ENCODE measurements around the gene SLC2A3.
"Not testable (repeated sequence)": the region's sequence is repeated elsewhere in the genome, so short reads cannot be mapped to it uniquely, and the experiment has no call there.

The SLC2A3 gene

DNA sequence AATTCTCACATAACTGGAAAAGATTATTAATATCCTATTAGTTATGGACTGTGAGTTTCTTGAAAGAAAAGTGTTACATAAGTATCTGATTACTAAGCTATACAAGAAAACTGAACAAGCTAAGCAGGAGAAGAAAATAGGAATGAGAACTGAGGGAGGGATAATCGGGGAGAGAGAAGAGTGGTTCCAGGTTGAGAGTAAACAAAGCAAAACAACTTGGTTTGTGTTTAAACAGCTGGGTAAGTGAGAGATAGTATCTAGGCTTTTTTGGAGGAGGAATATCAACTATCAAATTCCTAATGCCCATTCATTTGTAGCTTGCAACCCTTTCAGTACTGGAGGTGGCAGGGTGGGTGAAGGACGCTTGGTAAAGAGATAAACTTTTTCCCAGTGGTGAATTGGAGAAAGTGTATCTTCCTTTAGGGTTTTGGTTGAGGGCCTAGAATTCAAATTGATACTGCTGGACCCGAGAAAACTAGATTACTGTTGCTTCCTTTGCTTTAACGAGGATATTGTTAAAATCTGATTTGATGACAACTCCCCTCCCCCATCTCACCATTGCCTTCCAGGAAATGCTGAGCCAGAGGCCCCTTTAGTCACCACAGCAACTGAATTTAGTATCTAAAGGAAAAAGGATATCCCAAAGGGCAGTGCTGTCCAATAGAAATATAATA, 2.0 kb upstream of the SLC2A3 start:
- peak overlapping the region; percentile 56 for H3K4me3 Mint-ChIP-seq
- no peaks in the 10 kb centered on the region for H3K27me3 Mint-ChIP-seq
- H3K27ac Mint-ChIP-seq = peak overlapping the region; percentile 77
- no peaks in the 10 kb centered on the region for H3K36me3 Mint-ChIP-seq
- CTCF ChIA-PET = interaction anchor here (0.8 to 12.4 kb wide), 2 partner anchors 26 to 56 kb away, joined by 3 to 260 read pairs; no protein-coding TSS in a partner anchor
- DNase-seq = peak; percentile 42
- H3K9me3 Mint-ChIP-seq = no peaks in the 10 kb centered on the region
- peaks cover 13% of the 10 kb centered on the region for H3K4me1 Mint-ChIP-seq

DNA sequence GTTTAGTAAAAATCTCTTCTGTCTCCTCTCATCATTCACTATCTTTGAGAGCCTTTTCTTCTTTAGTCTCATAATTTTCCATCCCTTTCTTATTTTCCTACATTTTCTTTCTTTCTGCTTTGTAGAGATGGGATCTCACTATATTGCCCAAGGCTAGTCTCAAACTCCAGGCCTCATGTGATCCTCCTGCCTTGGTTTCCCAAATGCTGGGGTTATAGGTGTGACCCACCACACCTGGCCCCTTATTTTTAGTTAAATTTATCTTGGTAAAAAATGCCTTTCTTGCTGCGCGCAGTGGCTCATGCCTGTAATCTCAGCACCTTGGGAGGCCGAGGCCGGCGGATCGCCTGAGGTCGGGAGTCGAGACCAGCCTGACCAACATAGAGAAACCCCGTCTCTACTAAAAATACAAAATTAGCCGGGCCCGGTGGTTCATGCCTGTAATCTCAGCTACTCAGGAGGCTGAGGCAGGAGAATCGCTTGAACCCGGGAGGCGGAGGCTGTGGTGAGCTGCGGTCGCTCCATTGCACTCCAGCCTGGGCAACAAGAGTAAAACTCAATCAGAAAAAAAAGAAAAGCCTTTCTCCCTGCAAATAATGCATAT, 996 bp downstream of the SLC2A3 start:
- Mint-ChIP-seq H3K36me3 (peaks cover 17% of the 10 kb centered on the region), H3K4me1 (peaks cover 28% of the 10 kb centered on the region), H3K27ac (no peak overlapping the region), H3K9me3 (no peaks in the 10 kb centered on the region), H3K4me3 (no peak overlapping the region), H3K27me3 (no peaks in the 10 kb centered on the region)
- DNase-seq = peak; percentile 42
- CTCF ChIA-PET = interaction anchor here (0.7 to 12.4 kb wide), 6 partner anchors 29 to 143 kb away, joined by 3 to 260 read pairs (median 30); no protein-coding TSS in a partner anchor

DNA sequence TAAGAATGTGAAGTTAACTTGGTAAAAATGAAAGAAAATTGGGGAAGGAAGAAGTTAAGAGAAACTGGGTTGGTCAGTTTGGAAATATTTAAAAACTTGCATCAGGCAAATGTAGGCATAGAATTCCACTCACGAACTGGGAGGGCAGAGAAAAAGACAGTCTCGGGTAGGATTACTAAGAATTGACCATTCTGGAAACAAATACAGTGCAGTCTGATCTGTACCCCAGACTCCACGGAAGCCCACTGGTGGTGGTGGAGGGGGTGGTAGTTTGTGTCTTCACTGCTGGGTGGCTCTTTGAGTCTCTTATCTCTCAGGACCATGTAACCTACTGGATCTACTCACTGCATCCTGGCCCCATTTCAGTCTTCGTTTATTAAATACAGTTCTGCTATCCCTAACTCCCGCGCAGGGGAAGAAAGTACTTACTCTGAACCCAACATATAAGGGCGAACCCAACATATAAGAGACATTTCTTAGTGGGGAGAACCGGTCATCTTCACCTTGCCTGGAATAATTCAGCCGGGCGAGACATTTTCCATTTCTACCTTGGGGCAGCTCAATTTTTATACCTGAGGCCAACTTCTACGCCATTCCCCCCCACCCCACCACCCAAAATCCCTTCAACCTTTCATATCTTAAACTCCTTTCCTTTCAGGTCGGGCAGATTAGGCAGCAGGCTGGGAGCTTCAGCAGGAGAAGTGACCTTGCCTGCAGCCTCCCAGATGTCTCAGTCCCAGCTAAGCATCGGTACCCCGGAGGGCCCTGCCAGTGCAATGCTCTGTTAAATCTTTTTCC, 1.7 kb downstream of the SLC2A3 start:
- Mint-ChIP-seq H3K4me1 (peaks cover 29% of the 10 kb centered on the region), H3K4me3 (no peak overlapping the region), H3K9me3 (no peaks in the 10 kb centered on the region), H3K27me3 (no peaks in the 10 kb centered on the region), H3K27ac (no peak overlapping the region), H3K36me3 (peaks cover 23% of the 10 kb centered on the region)
- CTCF ChIA-PET = interaction anchor here (0.7 to 12.4 kb wide), 13 partner anchors 15 to 154 kb away, joined by 3 to 260 read pairs (median 5); no protein-coding TSS in a partner anchor
- DNase-seq = peak; percentile 34

DNA sequence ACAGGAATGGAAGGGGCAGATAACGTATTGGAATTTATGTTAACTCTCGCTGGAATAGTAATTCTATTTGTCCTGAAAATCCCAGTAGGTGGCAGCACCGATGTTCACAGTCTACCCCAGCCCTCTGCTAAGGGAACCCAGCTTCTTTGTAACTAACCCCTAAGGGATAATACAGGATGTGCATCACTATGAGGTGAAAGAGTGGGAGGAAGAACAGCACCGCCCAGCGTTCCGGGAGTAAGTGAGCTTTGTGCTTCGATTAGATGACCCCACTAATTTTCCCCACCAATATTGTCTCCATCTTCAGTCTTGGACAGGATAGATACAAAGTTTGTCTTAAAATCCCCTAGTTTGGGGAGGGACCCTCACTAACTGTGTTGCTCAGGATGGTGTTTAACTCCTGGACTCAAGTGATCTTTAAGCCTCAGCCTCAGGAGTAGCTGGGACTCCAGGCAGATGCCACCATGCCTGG, 2.7 kb downstream of the SLC2A3 start:
- Mint-ChIP-seq H3K4me1 (peaks cover 37% of the 10 kb centered on the region), H3K27ac (no peak overlapping the region), H3K4me3 (no peak overlapping the region), H3K36me3 (peaks cover 33% of the 10 kb centered on the region), H3K27me3 (no peaks in the 10 kb centered on the region), H3K9me3 (no peaks in the 10 kb centered on the region)
- peak; percentile 84 for DNase-seq
- CTCF ChIA-PET = interaction anchor here (0.6 to 12.4 kb wide), 17 partner anchors 14 to 155 kb away, joined by 3 to 260 read pairs (median 4); no protein-coding TSS in a partner anchor

DNA sequence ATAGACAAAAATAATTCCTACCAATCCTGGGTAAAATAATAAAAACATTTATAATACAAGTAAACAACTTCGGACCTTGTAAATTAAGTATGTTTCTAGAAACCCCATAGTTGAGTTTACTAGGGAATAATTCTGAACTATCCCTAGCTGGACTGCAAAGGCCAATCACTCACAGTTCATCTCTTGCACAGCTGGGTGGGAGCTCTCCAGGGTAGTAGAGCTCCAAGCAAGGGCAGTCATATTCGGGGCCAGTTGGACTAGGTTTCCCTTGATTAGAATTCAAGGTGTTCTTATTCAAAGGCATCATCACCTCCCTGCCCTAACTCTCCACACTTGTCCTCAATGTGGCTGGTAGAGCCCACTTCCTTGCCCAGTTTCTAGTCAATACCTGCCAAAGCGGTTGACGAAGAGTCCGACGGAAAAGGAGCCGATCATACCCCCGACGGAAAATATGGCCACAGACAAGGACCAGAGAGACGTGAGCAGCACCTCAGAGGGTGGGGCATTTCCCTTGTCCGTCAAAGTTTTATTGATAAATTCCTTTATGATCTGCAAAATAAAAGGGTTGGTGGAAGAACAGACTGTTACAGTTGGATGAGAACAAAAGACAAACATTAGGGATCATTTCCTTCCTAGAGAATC, 3.3 kb downstream of the SLC2A3 start:
- H3K36me3 Mint-ChIP-seq = peaks cover 37% of the 10 kb centered on the region
- not testable (repeated sequence) for H3K27me3 Mint-ChIP-seq, DNase-seq, H3K27ac Mint-ChIP-seq, H3K9me3 Mint-ChIP-seq, H3K4me3 Mint-ChIP-seq
- peaks cover 35% of the 10 kb centered on the region for H3K4me1 Mint-ChIP-seq
- CTCF ChIA-PET = interaction anchor here (0.6 to 12.4 kb wide), 14 partner anchors 14 to 155 kb away, joined by 3 to 260 read pairs (median 4); no protein-coding TSS in a partner anchor

DNA sequence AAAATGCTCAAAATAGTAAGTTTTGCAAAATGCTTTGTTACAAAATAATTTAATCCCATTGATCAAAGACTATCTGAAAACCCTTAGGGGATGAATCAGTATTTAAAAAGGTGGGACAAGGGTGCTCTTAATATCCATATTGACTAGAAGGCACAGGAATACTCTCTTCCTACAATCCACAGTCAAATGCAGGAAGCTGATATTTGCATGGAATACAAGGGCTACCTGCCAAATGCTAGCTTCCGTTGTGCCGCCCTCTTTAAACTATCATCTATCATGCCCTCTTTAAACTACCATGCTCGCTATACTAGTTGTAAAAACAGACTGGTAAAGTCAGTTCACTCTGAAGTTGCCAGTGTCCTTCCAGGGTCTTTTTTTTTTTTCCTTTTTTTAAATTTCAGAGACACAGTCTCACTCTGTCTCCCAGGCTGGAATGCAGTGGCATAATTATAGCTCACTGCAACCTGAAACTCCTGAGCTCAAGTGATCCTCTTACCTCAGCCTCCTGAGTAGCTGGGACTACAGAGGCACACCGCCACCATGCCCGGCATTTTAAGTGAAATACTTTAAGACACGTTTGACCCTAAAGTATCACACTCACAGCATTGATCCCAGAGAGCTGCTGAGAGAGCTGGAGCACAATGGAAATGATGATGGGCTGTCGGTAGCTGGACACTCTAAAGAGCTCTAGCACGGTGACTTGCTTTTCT, 6.7 kb downstream of the SLC2A3 start:
- H3K27me3 Mint-ChIP-seq = no peaks in the 10 kb centered on the region
- CTCF ChIA-PET = interaction anchor here (12.4 kb wide), 1 partner anchor 35 kb away, joined by 260 read pairs; no protein-coding TSS in a partner anchor
- H3K36me3 Mint-ChIP-seq = peaks cover 61% of the 10 kb centered on the region
- H3K4me3 Mint-ChIP-seq = peak overlapping the region; percentile 18
- H3K9me3 Mint-ChIP-seq = no peaks in the 10 kb centered on the region
- no peak for DNase-seq
- H3K27ac Mint-ChIP-seq = no peak overlapping the region
- H3K4me1 Mint-ChIP-seq = peaks cover 55% of the 10 kb centered on the region

DNA sequence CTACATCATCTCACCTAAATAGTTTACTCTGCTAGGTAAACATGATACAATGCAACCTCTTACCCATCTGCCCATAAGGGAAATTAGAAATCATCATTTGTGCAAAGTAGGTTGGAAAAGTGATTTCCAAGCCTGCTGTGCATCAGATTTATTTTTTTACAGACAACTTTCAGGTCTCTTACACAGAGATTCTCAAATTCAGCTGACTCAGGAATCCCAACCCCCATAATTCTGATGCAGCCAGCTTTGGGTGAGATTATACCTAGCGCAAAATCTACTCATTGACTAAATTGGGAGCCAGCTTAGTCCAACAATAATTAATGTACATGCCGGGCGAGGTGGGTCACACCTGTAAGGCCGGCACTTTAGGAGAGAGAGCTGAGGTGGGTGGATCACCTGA, 8.5 kb downstream of the SLC2A3 start:
- Mint-ChIP-seq H3K4me1 (peaks cover 60% of the 10 kb centered on the region), H3K27ac (no peak overlapping the region), H3K4me3 (no peak overlapping the region), H3K27me3 (no peaks in the 10 kb centered on the region), H3K36me3 (peaks cover 71% of the 10 kb centered on the region), H3K9me3 (no peaks in the 10 kb centered on the region)
- DNase-seq = no peak
- CTCF ChIA-PET = no interaction called here

DNA sequence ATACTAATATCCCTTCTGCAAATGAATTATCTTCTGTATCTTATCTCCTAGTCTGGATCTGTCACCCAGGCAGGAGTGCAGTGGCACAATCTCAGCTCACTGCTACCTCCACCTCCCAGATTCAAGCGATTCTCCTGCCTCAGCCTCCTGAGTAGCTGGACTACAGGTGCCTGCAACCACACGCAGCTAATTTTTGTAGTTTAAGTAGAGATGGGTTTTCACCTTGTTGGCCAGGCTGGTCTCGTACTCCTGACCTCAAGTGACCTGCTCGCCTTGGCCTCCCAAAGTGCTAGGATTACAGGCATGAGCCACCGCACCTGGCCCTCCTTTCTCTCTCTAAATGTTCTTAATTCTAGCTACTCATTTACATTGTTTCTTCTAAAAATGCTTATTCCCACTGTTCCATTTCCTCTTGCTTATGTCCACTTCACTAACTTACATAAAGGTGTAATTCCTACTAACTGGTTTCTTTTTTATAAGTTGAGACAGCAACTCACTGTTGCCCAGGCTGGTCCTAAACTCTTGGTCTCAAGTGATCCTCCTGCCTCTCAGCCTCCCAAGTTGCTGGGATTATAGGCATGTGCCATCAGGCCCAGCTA, 9.8 kb downstream of the SLC2A3 start:
- CTCF ChIA-PET, H3K27ac Mint-ChIP-seq, H3K27me3 Mint-ChIP-seq, DNase-seq, H3K9me3 Mint-ChIP-seq: not testable (repeated sequence)
- Mint-ChIP-seq H3K4me1 (peaks cover 61% of the 10 kb centered on the region), H3K4me3 (peak overlapping the region; percentile 7), H3K36me3 (peaks cover 76% of the 10 kb centered on the region)

DNA sequence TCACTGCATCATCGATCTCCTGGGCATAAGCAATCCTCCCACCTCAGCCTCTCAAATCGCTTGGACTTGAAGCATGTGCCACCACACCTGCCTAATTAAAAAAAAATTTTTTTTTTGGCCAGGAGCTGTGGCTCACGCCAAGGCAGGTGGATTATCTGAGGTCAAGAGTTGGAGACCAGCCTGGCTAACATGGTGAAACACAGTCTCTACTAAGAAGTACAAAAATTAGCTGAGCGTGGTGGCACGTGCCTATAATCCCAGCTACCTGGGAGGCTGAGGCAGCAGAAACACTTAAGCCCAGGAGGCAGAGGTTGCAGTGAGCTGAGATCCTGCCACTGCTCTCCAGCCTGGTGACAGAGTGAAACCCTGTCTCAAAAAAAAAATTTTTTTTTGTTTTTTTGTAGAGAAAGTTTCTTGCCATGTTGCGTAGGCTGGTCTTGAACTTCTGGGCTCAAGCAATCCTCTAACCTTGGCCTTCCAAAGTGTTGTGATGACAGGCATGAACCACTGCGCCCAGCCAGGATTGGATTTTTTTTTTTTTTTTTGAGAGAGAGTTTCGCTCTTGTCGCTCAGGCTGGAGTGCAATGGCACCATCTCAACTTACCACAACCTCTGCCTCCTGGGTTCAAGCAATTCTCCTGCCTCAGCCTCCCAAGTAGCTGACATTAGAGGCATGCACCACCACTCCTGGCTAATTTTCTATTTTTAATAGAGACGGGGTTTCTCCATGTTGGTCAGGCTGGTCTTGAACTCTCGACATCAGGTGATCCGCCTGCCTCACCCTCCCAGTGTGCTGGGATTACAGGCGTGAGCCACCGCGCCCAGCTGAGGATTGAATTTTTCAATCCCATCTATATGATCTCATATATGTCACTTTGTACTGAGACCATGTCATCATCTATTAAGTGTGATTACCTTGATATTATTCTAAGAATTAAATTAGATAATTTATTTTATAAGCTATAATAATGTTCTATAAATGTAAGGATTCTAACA, 12.4 kb downstream of the SLC2A3 start:
- CTCF ChIA-PET = interaction anchor here (0.6 to 1.5 kb wide), 4 partner anchors 12 to 71 kb away, joined by 3 to 5 read pairs (median 4); no protein-coding TSS in a partner anchor
- Mint-ChIP-seq H3K27ac (no peak overlapping the region), H3K4me1 (peaks cover 59% of the 10 kb centered on the region), H3K27me3 (no peaks in the 10 kb centered on the region), H3K9me3 (no peaks in the 10 kb centered on the region), H3K4me3 (no peak overlapping the region), H3K36me3 (peaks cover 75% of the 10 kb centered on the region)
- no peak for DNase-seq

DNA sequence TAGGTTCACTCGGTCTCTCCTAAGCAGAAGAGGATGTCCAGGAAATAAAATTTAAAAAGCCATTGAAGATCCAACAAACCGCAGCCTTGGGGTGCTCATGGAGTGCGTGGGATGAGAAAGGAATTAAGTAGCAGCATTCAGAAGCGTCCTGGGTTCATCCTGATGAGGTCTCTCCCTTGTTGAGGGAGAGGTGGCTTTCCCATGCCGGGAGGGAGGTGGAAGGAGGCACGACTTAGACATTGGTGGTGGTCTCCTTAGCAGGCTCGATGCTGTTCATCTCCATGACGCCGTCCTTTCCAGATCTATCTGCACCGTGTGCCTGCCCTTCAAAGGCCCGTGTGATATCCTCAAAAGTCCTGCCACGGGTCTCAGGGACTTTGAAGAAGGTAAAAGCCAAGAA, 14.8 kb downstream of the SLC2A3 start:
- not testable (repeated sequence) for H3K27ac Mint-ChIP-seq, H3K4me3 Mint-ChIP-seq
- H3K4me1 Mint-ChIP-seq = peaks cover 53% of the 10 kb centered on the region

DNA sequence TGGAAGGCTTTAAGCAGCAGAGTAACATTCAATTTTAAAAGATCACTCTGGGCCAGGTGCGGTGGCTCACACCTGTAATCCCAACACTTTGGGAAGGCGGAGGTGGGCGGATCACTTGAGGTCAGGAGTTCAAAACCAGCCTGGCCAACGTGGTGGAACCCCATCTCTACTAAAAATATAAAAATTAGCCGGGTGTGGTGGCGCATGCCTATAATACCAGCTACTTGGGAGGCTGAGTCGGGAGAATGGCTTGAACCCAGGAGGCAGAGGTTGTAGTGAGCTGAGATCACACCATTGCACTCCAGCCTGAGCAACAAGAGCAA, 17.8 kb downstream of the SLC2A3 start:
- not testable (repeated sequence) for H3K4me3 Mint-ChIP-seq, H3K9me3 Mint-ChIP-seq, DNase-seq, H3K27ac Mint-ChIP-seq, H3K27me3 Mint-ChIP-seq
- H3K36me3 Mint-ChIP-seq = peaks cover 54% of the 10 kb centered on the region
- CTCF ChIA-PET = interaction anchor here (0.6 to 1.9 kb wide), 4 partner anchors 15 to 611 kb away, joined by 3 to 6 read pairs (median 4); no protein-coding TSS in a partner anchor
- peaks cover 40% of the 10 kb centered on the region for H3K4me1 Mint-ChIP-seq

More for the DNA sequence above, 14.8 kb downstream of the SLC2A3 start:
- CTCF ChIA-PET, DNase-seq, H3K27me3 Mint-ChIP-seq, H3K9me3 Mint-ChIP-seq: not testable (repeated sequence)
- H3K36me3 Mint-ChIP-seq = peaks cover 72% of the 10 kb centered on the region
